ENCODE results near the gene ARMCX4.

Gene ARMCX4

DNA sequence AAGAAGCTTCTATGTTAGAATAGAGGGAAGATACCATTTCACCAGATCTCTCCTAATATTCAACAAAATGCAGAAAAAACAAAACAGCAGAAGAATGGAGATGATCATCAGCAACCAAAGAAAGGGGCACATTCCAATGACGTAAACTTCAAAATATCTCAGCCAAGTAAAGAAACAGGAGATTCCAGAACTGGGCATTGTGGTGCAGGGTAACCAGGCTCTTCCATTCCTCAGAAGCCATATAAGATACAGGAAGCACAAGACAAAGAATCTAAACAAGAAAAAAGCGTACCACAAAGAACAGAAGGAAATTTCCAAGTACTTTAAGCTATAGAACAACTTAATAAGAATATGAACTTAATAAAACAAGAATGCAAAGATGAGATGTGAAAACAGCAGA is 6.9 kb upstream of the ARMCX4 start:
- Histone ChIP-seq H3K27me3 (ENCODE audit: control insufficient read depth in 1 of 2, insufficient read depth in 1 of 2, low read length in 2 of 2) (no peaks in the 10 kb centered on the region), H3K4ac (ENCODE audit: low read depth in 1 of 2, low read length in 2 of 2) (no peak overlapping the region), H2BK120ac (ENCODE audit: low read depth, low read length) (no peak overlapping the region), H2AFZ (ENCODE audit: low read depth, low read length) (no peak overlapping the region), H4K8ac (ENCODE audit: low read length) (no peak overlapping the region), H3K4me3 (ENCODE audit: insufficient read depth in 1 of 2, low read depth in 1 of 2, low read length in 2 of 2) (no peak overlapping the region), H3K23ac (ENCODE audit: low read length in 2 of 2) (no peak overlapping the region), H3K36me3 (ENCODE audit: control insufficient read depth in 1 of 2, insufficient read depth in 2 of 2, low read depth in 1 of 2, low read length in 2 of 2) (no peaks in the 10 kb centered on the region), H2BK15ac (ENCODE audit: low read depth, poor library complexity, severe bottlenecking) (no peak overlapping the region), H3K4me2 (ENCODE audit: low read length, poor library complexity, severe bottlenecking) (no peak overlapping the region), H3K27ac (ENCODE audit: low read length, poor library complexity, severe bottlenecking) (peak overlapping the region; percentile 28), H2BK5ac (ENCODE audit: low read depth, low read length, poor library complexity, severe bottlenecking) (no peak overlapping the region), H3K79me1 (replicated peaks; ENCODE audit: low read length, poor library complexity, severe bottlenecking) (no peaks in the 10 kb centered on the region), H3K4me1 (ENCODE audit: control insufficient read depth, insufficient read depth, low read depth, low read length) (no peaks in the 10 kb centered on the region), H3K14ac (ENCODE audit: low read length in 2 of 2) (no peak overlapping the region), H3K9ac (ENCODE audit: low read length) (no peak overlapping the region), H3K9me3 (ENCODE audit: control insufficient read depth, low read length) (no peaks in the 10 kb centered on the region), H3K18ac (ENCODE audit: low read depth in 1 of 2, low read length in 2 of 2) (no peak overlapping the region), H4K91ac (ENCODE audit: low read length) (no peak overlapping the region), H2BK12ac (ENCODE audit: low read length in 2 of 2) (no peak overlapping the region), H2AK5ac (ENCODE audit: low read length, severe bottlenecking) (no peak overlapping the region)
- DNase-seq, result no peak
- WGBS, result 69% methylated on average over 1 of the region's 2 CpGs

DNA sequence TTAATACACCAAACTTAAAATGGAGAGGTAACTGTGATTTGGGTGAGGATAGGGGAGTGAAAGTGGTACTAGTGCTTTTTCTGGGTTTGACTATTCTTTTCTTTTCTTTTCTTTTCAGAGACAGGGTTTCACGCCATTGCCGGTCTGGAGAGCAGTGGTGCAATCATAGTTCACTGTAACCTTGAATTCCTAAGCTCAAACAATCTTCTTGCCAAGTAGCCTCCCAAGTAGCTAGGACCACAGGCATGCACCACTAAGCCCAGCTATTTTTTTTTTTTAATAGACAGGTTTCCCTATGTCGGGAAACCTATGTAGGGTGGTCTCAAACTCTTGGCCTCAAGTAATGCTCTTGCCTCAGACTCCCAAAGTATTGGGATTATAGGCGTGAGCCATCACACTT is 3.0 kb upstream of the ARMCX4 start:
- Histone ChIP-seq H3K4me2 (ENCODE audit: low read length, poor library complexity, severe bottlenecking) (no peak overlapping the region), H2AK5ac (ENCODE audit: low read length, severe bottlenecking) (no peak overlapping the region), H3K4me1 (ENCODE audit: control insufficient read depth, insufficient read depth, low read depth, low read length) (no peaks in the 10 kb centered on the region), H3K4me3 (ENCODE audit: insufficient read depth in 1 of 2, low read depth in 1 of 2, low read length in 2 of 2) (no peak overlapping the region), H3K23ac (ENCODE audit: low read length in 2 of 2) (no peak overlapping the region), H3K9ac (ENCODE audit: low read length) (no peak overlapping the region), H2BK15ac (ENCODE audit: low read depth, poor library complexity, severe bottlenecking) (no peak overlapping the region), H3K18ac (ENCODE audit: low read depth in 1 of 2, low read length in 2 of 2) (no peak overlapping the region), H2BK5ac (ENCODE audit: low read depth, low read length, poor library complexity, severe bottlenecking) (no peak overlapping the region), H3K27me3 (ENCODE audit: control insufficient read depth in 1 of 2, insufficient read depth in 1 of 2, low read length in 2 of 2) (peaks cover 0 to 1% of the 10 kb centered on the region in 2 experiments), H3K36me3 (ENCODE audit: control insufficient read depth in 1 of 2, insufficient read depth in 2 of 2, low read depth in 1 of 2, low read length in 2 of 2) (peaks cover 2 to 3% of the 10 kb centered on the region in 2 experiments), H2BK120ac (ENCODE audit: low read depth, low read length) (no peak overlapping the region), H2AFZ (ENCODE audit: low read depth, low read length) (no peak overlapping the region), H3K4ac (ENCODE audit: low read depth in 1 of 2, low read length in 2 of 2) (no peak overlapping the region), H3K14ac (ENCODE audit: low read length in 2 of 2) (no peak overlapping the region), H3K9me3 (ENCODE audit: control insufficient read depth, low read length) (no peaks in the 10 kb centered on the region), H2BK12ac (ENCODE audit: low read length in 2 of 2) (no peak overlapping the region), H4K91ac (ENCODE audit: low read length) (no peak overlapping the region), H4K8ac (ENCODE audit: low read length) (no peak overlapping the region), H3K27ac (ENCODE audit: low read length, poor library complexity, severe bottlenecking) (no peak overlapping the region), H3K79me1 (replicated peaks; ENCODE audit: low read length, poor library complexity, severe bottlenecking) (peaks cover 3% of the 10 kb centered on the region)
- WGBS, result 97% methylated on average over 3 of the region's 4 CpGs
- DNase-seq, result peak; percentile 40

DNA sequence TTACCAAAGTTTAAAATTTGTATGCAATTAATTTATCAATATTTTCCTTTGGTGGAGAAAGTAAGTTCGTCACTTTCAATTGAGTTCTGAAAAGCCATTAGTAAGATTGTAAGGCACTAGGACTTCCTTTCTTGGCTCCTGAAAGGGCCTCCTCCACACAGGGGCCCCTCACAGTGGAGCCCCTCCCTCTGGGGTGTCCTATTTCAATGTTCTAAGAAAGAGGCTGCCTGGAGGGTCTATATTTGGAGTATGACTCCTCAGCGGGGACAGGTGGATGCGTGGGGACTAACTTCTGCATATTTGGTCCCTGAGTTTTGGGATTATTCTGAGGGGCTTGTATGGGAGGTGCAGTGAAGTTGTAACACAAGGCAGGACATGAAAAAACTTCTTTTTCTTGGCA is 1.6 kb upstream of the ARMCX4 start:
- Histone ChIP-seq H3K79me1 (replicated peaks; ENCODE audit: low read length, poor library complexity, severe bottlenecking) (peaks cover 5% of the 10 kb centered on the region), H3K9me3 (ENCODE audit: control insufficient read depth, low read length) (no peaks in the 10 kb centered on the region), H3K27ac (ENCODE audit: low read length, poor library complexity, severe bottlenecking) (no peak overlapping the region), H3K14ac (ENCODE audit: low read length in 2 of 2) (no peak overlapping the region), H2BK12ac (ENCODE audit: low read length in 2 of 2) (no peak overlapping the region), H2BK15ac (ENCODE audit: low read depth, poor library complexity, severe bottlenecking) (no peak overlapping the region), H3K27me3 (ENCODE audit: control insufficient read depth in 1 of 2, insufficient read depth in 1 of 2, low read length in 2 of 2) (peaks cover 0 to 5% of the 10 kb centered on the region in 2 experiments), H3K4ac (ENCODE audit: low read depth in 1 of 2, low read length in 2 of 2) (no peak overlapping the region), H4K91ac (ENCODE audit: low read length) (no peak overlapping the region), H3K23ac (ENCODE audit: low read length in 2 of 2) (no peak overlapping the region), H4K8ac (ENCODE audit: low read length) (no peak overlapping the region), H3K9ac (ENCODE audit: low read length) (no peak overlapping the region), H3K4me1 (ENCODE audit: control insufficient read depth, insufficient read depth, low read depth, low read length) (no peaks in the 10 kb centered on the region), H2AFZ (ENCODE audit: low read depth, low read length) (no peak overlapping the region), H3K4me2 (ENCODE audit: low read length, poor library complexity, severe bottlenecking) (no peak overlapping the region), H2BK5ac (ENCODE audit: low read depth, low read length, poor library complexity, severe bottlenecking) (no peak overlapping the region), H3K18ac (ENCODE audit: low read depth in 1 of 2, low read length in 2 of 2) (no peak overlapping the region), H3K4me3 (ENCODE audit: insufficient read depth in 1 of 2, low read depth in 1 of 2, low read length in 2 of 2) (no peak overlapping the region), H2BK120ac (ENCODE audit: low read depth, low read length) (no peak overlapping the region), H2AK5ac (ENCODE audit: low read length, severe bottlenecking) (no peak overlapping the region), H3K36me3 (ENCODE audit: control insufficient read depth in 1 of 2, insufficient read depth in 2 of 2, low read depth in 1 of 2, low read length in 2 of 2) (peaks cover 12 to 16% of the 10 kb centered on the region in 2 experiments)
- 47% methylated on average over 3 of the region's 3 CpGs for WGBS
- DNase-seq, result no peak

DNA sequence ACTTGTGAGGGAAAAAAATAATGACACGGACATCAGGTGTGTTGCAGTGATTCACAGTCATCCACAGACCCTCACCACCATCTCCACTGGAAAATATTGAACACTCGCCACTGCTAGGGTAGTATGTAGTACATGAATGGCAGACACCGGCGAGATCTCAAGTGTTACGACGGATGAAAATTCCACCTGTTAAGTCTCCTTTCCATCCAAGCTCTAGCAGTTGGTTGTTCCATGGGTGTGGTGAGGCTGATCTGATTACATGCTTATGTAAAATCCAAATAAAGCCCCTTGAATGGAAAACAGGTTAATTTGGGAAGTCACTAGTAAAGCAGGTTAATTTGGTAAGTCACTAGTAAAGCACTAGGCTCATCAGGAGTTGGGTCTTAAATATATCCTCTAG is 1.1 kb upstream of the ARMCX4 start:
- no peak overlapping the region for H3K14ac ChIP-seq (ENCODE audit: low read length in 2 of 2)
- H3K9ac ChIP-seq (ENCODE audit: low read length), result no peak overlapping the region
- WGBS, result 95% methylated on average over 4 of the region's 6 CpGs
- no peak overlapping the region for H2AK5ac ChIP-seq (ENCODE audit: low read length, severe bottlenecking)
- no peak overlapping the region for H2AFZ ChIP-seq (ENCODE audit: low read depth, low read length)
- H3K4ac ChIP-seq (ENCODE audit: low read depth in 1 of 2, low read length in 2 of 2), result no peak overlapping the region
- H3K36me3 ChIP-seq (ENCODE audit: control insufficient read depth in 1 of 2, insufficient read depth in 2 of 2, low read depth in 1 of 2, low read length in 2 of 2), result peaks cover 16 to 20% of the 10 kb centered on the region in 2 experiments
- H2BK12ac ChIP-seq (ENCODE audit: low read length in 2 of 2), result no peak overlapping the region
- peaks cover 8% of the 10 kb centered on the region for H3K79me1 ChIP-seq (replicated peaks; ENCODE audit: low read length, poor library complexity, severe bottlenecking)
- no peak overlapping the region for H4K8ac ChIP-seq (ENCODE audit: low read length)
- no peak overlapping the region for H3K27ac ChIP-seq (ENCODE audit: low read length, poor library complexity, severe bottlenecking)
- no peaks in the 10 kb centered on the region for H3K4me1 ChIP-seq (ENCODE audit: control insufficient read depth, insufficient read depth, low read depth, low read length)
- H3K18ac ChIP-seq (ENCODE audit: low read depth in 1 of 2, low read length in 2 of 2), result no peak overlapping the region
- no peak overlapping the region for H3K23ac ChIP-seq (ENCODE audit: low read length in 2 of 2)
- no peak overlapping the region for H2BK15ac ChIP-seq (ENCODE audit: low read depth, poor library complexity, severe bottlenecking)
- no peak overlapping the region for H3K4me2 ChIP-seq (ENCODE audit: low read length, poor library complexity, severe bottlenecking)
- H2BK120ac ChIP-seq (ENCODE audit: low read depth, low read length), result no peak overlapping the region
- no peak overlapping the region for H4K91ac ChIP-seq (ENCODE audit: low read length)
- H3K4me3 ChIP-seq (ENCODE audit: insufficient read depth in 1 of 2, low read depth in 1 of 2, low read length in 2 of 2), result no peak overlapping the region
- DNase-seq, result no peak
- H2BK5ac ChIP-seq (ENCODE audit: low read depth, low read length, poor library complexity, severe bottlenecking), result no peak overlapping the region
- peaks cover 0 to 5% of the 10 kb centered on the region in 2 experiments for H3K27me3 ChIP-seq (ENCODE audit: control insufficient read depth in 1 of 2, insufficient read depth in 1 of 2, low read length in 2 of 2)
- no peaks in the 10 kb centered on the region for H3K9me3 ChIP-seq (ENCODE audit: control insufficient read depth, low read length)
